NCI-H1417 (cell line): ENCODE results near the gene CAB39.

Source experiments
- DNase-seq, 3 experiments: peaks; one replicate each; lab custom pipeline; 2025; lab: John Stamatoyannopoulos, UW

The CAB39 gene

DNA sequence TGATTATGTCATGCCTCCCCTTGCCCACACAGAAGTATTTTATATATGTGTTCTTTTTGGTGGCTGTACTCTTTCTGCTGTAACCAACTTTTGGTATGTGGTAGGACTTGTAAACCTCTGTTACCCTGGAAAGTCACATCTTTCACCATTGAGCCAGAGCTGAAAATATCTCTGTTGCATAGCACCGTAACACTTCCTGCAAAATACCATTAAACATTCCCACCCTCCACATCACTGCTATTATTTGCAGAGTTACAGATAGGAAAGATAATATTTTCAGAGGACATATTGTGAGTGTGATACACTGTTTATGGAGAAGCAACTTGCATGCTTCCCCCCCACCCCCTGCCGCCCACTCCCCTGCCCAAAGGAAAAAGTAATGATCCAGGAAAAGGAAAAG, 44.8 kb downstream of the CAB39 start:
- DNase-seq = no peak

DNA sequence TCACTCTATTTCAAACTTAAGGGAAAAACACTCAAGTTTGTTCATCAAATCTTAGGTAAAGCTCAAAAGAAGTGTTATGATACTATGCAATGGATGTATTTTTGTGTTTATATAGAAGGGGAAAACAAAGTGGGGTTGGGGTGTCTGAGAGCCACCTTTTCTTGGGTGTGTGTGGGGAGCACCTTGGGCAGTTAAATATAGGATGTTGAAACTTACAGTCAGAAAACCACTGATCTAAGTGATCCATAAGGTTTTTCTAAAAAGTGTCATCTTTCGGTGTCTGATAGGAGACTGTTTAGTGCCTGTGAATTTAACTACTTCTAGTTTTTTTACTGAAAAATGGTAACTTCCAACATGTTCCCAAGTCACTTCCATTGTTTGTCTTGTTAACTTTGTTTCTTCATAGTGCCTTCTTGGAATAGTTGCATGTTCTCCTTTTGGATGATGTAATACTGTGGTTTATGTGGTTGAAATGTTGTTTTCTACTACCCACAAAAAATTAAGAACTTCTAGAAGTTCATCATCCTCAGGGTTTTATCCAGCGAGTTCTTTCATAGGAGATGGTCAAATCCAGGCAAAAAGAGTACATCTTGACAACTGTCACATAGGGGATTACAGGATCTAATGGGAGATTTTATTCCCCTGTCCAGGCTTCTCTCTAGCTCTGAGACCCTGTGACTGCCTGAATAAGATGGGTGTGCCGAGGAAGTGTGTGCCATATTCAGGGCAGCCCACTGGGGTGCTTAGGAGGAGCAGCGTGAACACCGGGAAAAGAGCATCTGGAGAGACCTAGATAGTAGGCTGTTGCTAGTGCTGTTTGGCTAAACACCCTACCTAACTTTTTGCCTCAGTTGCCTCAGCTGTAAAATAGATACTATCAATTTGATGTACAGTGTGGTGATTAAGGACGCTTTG, 46.2 kb downstream of the CAB39 start:
- DNase-seq = no peak

DNA sequence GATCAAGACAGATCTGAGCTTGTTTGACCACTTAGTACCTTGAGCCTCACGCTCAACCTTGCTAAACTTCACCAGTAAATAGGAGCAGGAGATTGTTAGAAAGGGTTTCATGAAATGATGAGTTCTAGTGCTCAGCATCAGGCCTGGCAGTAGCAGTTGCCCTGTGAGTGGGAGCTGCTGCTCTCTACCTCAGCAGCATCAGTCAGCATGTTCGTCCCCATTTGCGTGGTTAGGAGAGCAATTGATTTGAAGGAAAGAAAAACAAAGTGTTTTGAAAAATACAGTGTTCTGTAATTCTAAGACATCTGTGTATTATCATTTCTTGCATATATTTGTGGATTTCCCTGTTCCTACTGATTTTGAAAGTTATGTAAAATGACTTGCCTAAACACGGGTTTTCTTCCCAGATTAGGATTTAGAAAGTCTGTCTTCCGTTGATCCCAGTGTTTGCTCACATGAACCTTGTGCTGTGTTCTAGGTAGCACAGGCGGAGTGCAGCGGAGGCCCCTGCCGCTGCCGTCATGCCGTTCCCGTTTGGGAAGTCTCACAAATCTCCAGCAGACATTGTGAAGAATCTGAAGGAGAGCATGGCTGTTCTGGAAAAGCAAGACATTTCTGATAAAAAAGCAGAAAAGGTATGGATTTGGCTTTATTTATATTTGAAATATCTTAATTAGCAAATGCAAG, 47.0 kb downstream of the CAB39 start:
- DNase-seq = no peak

DNA sequence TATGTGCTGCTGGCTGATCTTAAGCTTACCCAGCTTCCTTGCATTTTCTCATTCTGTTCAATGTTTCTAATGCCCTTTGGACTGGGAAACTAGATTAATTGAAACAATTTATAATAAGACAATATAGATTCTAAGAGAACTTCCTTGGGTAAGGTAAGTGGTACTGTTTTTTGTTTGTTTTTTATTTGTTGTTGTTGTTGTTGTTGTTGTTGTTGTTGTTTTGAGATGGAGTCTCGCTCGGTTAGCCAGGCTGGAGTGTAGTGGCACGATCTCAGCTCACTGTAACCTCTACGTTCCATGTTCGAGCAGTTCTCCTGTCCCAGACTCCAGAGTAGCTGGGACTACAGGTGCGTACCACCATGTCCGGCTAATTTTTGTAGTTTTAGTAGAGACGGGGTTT, 49.1 kb downstream of the CAB39 start:
- DNase-seq = no peak

DNA sequence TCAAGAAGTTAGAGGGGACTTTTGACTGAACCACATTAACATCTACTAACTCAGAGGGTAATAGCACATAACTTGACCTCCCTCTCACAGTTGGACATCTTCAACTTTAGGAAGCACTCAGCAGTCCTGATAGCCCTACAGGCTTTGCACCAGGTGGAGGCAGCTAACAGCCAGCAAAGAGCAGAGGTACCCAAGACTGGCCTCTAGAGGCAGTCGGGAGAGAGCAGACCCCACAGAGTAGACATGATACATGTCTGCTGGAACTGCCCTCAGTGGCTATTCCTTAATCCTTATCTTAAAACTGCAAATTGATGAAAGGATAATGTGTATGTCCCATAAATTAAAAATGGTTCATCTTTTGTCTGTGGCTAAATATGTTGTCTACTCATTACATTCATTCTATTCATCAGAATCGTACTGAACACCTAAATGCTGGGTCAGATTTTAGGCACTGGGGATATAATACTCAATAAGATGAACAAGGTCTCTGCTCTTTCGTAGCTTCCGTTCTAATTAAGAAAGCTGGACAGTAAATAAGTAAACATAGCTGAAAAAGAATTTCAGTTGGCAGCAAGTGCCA, 49.8 kb downstream of the CAB39 start:
- DNase-seq = peak in 1 of 3 experiments; percentile 3

DNA sequence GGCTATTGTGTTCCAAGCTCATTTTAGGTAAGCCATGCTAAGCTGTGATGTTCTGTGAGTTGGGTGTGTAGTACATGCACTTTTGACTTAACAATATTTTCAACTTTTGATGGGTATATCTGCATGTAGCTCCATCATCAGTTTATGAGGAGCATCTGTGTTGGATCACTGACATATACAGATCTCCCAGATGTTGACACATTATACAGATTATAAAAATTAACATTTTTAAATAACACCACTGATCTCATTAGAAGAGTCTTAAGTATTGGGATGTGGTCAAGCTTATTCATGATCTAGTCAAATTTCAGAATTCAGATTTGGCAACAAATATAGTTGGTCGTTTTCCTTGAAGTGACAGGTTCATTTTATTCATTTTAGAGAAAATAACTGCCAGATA, 51.7 kb downstream of the CAB39 start:
- no peak for DNase-seq

DNA sequence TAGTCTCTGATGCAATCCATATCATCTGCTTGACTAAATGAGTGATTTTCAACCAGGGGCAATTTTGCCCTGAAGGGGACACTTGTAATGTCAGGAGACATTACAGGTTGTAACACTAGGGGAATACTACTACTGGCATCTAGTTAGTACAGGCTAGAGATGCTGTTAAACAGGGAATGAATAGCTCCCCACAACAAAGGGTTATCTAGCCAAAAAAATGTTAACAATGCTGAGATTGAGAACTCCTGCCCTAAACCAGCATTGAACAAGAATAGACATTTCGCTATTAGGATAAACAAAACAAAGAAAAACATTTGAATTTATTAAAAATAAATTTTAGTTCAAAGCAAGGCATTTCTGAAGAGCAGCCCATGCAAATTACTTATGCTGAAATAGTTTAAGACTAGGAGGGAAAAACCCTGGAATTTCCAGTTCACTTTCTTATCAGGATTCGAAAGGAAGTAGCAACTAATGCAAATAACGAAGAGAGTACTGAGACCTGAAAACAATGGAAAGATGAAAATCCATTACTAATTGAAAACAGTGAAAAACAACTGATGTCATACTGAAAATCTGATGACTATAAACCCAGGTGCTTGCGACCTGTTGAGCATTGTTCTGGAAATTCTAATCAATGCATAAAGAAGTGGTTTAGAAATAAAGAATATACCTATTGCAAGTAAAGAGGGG, 53.1 kb downstream of the CAB39 start:
- DNase-seq = no peak

DNA sequence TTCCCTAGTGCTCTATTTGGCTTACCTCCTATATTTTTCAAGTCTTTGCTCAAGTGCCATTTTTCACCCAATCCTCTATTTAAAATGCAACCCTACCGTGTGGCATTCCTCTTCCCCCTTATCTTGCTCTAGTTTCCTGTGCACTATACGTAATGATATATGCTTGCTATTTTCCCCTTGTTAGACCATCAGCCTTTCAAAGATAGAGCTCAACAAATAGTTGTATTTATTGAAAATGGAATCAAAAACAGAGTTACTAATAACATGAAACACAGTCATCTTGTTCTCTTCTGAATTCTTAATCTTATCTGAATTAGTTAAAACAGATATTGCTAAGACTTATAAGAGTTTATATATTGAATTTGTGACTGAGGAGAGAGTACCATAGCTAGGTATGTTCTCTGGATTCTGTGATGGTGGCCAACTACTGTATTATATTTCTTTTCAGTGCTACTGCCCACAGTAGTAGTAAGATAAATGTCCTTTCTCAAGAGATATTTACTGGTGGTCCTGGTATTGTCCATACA, 55.3 kb downstream of the CAB39 start:
- no peak for DNase-seq

DNA sequence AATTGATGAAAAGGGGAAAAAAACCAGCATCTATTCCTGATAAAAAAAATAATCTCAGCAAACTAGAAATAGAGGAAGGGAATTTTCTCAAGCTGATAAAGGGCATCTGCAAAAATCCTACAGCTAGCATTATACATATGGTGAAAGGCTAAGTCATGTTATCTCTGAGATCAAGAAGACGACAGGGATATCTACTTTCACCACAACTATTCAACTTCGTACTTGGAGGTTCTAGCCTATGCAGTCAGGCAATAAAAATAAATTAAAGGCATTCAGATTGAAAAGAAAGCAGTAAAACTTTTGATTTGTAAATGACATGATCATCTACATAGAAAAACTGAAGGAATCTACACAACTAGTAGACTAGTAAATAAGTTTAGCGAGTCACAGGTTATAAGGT, 58.2 kb downstream of the CAB39 start:
- DNase-seq = no peak

DNA sequence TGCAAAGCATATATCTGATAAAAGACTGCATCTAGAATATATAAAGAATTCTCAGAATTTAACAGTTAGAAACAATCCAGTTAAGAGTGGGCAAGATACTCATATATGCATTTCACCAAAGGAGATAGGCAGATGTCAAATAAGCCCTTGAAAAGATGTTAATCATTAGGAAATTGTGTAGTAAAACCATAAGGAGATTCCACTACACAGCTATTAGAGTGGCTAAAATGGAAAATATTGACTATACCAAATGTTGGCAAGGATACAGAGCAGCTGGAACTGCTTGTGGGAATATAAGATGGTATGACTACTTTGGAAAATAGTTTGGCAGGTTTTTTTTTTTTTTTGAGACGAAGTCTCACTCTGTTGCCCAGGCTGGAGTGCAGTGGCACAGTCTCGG, 59.5 kb downstream of the CAB39 start:
- DNase-seq = no peak

DNA sequence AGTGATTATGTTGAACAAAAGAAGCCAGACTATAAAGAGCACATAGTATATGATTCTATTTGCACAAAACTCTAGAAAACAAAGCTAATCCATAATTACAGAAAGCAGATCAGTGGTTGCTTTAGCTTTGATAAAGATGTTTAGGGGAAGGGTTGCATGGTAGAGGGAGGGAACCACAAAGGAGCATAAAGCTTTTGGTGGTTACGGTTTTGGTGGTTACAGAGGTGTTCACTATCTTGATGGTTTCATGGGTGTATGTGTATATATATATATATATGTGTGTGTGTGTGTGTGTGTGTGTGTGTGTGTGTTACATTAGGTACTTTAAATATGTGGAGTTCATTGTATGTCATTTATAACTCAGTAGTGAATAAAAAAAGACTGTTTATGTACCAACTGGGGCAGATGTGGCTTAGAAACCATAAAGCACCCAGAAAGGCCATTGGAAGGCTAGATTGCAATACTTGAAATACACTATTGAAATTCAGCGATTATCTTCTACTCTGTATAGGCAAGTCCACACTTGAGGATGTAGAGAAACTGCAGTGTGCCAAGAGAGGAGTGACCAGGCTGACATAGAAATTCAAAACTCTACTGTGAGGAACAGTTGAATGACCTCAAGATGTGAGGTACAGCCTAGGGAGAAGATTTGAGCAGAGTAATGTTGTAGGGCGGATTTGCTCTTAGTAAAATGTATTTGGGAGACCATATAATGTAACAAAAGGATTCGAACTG, 60.6 kb downstream of the CAB39 start:
- DNase-seq = no peak

DNA sequence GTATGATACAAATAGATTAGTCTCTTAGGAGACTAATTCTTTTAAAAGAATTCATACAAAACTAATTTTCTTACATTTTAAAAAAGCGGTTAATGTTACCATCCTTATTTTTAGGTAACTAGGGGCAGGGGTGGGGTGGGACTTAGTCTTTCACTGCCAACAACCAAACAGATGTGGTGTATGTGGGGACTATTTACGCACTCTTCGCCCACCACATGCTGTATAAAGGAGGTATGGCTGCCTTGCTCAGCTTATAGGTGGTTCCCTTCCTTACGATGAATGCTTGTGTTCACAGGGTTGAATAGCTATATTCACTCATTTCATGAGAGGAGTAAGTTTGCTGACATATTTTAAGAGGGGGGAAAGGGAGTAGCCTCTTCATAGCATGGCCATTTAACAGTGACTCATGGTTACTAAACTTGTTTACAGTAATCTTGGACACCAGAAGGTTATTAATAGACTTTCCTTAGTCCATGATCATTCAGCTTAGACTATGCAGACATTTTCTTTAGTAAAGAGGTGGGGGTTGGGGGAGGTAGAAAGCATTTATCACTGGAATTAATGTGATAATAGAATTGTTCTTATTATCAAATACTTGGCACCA, 61.8 kb downstream of the CAB39 start:
- DNase-seq = no peak

DNA sequence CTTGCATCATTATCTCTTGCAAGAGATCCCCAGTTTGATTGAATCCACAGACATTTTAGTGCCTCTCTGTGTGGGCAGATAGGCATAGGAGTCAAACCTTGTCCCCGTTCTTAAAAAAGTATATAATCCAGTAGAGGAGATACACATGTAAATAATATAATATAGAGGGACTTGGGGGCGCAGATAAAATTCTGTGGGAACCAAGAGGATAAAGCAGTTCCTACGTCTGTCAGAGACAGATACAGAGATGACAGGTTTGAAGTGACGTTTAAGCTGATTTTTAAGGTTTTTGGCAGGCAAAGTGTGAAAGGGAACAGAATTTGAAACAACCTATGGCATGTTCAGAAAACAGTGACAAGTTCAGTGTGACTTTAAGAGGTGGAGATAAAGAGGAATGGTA, 63.1 kb downstream of the CAB39 start:
- DNase-seq = no peak

DNA sequence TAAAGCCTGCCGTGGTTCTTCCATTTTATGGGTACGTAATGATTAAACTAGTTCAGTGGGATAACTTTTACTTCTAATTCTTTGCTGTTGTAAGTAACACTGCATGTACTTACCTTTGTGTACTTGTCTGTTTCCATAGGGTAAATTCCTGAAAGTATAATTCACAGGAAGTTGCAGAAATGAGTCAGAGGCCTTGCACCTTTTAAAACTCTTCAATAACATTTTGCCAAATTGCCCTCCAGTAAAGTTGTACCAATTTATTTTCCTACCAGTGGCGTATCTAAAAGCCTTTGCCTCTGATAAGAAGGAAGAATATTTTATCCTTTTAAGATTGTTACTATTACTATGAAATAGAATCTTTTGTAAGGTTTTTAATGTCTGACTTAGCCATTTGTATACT, 65.1 kb downstream of the CAB39 start:
- DNase-seq = no peak

DNA sequence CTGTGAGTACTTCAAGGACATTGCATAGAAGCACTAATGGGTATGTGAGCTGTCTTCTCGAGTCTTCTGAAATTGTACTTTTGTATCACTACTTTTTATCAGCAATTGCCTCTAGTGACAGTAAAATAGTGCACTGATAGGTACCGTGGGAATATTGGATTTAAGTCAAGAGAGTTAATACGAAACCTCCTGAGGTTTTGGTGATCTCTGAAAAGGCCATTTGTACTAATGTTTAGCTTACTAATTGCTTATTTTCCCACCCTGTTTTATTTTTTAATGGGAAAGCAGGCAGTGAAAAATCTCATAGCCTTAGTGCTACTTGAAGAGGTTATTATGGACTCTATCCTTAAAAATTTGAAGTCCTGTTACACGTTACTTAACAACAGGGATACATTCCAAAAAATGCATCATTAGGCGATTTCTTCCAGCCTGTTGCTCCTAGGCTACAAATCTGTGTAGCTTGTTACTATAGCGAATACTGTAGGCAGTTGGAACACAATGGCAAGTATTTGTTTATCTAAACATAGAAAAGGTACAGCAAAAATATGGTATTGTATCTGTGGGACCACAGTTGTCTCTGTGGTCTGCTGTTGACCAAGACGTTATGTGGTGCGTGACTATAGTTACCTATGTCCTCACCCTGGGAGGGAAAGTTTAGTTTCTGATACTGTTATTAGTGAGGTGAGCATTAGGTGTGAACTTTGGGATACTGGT, 65.9 kb downstream of the CAB39 start:
- DNase-seq = no peak

DNA sequence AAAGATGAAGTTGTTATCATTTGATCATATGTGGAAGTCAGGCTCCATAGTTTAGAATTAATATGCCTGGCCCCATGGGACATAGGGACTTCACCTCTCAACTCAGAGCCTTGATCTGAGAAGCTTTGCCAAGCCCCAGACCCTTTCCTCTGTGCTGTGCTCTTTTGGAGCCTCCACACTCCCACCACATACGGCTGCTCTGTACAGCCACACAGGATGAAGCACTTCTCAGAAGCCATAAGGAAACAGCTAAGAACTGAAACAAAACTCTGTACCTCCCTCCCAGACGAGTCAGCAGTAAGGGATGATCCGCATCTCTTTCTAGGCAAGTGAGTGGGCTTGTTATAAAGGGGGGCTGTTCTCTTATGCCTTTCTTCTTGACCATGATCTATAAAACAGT, 66.5 kb downstream of the CAB39 start:
- no peak for DNase-seq

DNA sequence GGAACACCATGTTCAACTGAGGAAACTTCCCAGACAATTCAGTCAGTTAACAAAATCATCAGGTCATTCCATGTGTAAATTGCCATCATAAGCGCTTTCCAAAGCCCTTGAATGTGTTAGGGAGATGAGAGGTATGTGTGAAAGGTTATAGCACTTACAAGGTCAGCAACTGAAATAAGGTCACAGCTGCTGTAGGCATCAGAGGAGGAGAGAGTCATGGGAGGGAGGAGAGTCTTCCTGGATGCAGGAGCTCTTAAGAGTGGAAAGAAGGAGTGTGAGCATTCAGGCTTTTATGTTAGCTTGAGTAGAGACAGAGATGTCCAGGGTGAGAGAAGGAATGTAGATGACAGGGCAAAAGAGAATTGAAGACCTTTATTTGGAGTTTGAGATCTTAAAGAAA, 67.0 kb downstream of the CAB39 start:
- no peak for DNase-seq

DNA sequence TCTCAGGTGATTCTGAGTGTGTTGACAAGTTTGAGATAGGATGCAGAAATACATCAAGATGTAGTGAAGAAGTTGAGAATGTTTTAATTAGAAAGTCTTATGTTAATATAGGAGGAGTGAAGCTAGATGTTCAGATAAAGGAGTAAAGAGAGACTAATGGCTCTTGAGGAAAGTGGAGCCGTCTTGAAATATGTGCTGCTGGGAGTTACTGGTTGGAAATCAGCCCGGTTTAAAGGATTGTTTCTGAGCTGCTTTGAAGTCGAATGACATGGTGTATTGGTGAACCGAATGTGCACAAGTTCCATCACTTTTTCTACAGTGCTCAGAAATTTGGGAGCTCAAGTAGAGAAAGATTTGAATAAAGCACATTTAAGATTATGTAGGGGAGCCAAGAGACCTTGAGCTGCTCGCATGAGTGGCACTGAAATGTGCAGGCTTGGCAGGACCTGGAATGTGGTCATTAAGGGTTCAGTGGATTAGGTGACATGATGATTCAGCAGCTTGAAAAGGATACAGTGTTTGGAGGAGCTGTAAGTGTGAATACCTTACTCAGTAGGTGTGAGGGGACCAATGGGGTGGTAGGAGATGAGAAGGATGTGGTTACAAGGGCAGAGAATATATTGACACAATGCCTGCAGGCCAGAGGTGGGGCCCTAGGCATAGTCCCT, 68.6 kb downstream of the CAB39 start:
- no peak for DNase-seq

DNA sequence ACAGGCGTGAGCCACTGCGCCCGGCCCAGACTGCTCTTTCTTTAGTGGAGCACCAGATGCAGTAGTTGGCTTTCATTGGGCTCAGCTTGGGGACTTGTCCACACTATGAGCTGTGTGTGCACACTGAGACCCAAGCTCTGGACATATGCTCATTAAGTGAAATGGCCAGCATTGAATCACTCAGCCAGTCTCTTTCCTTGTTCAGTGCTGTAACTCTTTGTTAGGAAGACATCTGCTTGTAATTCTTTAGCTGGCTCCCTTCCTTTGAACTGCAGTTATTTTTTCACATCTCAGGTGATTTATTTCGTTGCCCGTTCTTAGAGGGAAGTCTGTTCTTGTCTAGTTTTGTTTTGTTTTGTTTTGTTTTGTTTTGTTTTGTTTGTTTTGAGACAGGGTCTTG, 70.5 kb downstream of the CAB39 start:
- DNase-seq = no peak

DNA sequence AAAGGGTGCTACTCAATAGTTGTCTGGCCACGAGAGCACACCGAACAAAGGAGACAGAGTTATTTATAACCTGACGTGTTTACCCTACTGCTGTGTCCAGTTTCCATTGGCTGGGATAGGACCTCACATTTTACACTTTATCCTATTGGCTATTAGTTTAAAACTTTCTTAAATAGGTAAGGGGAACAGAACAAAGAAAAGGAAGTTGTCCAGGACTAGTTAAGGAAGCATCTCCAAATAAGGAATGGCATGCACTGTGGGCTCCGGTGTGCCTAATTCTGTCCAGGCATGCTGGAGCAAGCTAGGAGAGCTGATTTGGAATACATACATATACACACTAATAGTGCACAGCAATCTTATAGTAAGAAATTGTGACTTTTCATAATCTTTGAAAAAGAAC, 72.2 kb downstream of the CAB39 start:
- DNase-seq = no peak
